Glutamatergic neuron (in vitro differentiated cells): ENCODE measurements around the gene KRT15. TPM values are rescaled to one million over a fixed set of nuclear protein-coding genes. Genes with fewer than 3 reads are reported as not detected.
A peak's percentile ranks its signal among the peaks of the same experiment; 100 is the strongest.

ENCODE experiments used
- DNase-seq: peaks from one replicate; pipeline ENCODE4 v3.0.0; 2022
- H3K27ac Mint-ChIP-seq: one replicate; pipeline ENCODE4 v1.8.0; 2020; ENCODE audit warnings: mild to moderate bottlenecking, mixed read lengths, inconsistent platforms; ENCODE audit not compliant: unreplicated experiment
- H3K27me3 Mint-ChIP-seq: one replicate; pipeline ENCODE4 v1.8.0; 2020; ENCODE audit warnings: mild to moderate bottlenecking, moderate library complexity, mixed read lengths, inconsistent platforms; ENCODE audit not compliant: unreplicated experiment
- H3K36me3 Mint-ChIP-seq: one replicate; pipeline ENCODE4 v1.8.0; 2020; ENCODE audit warnings: mild to moderate bottlenecking, mixed read lengths, inconsistent platforms; ENCODE audit not compliant: unreplicated experiment
- H3K4me1 Mint-ChIP-seq: one replicate; pipeline ENCODE4 v1.8.0; 2020; ENCODE audit warnings: mild to moderate bottlenecking, low read depth, mixed read lengths, inconsistent platforms; ENCODE audit not compliant: unreplicated experiment
- H3K4me3 Mint-ChIP-seq: one replicate; pipeline ENCODE4 v1.8.0; 2020; ENCODE audit warnings: mild to moderate bottlenecking, mixed read lengths, inconsistent platforms; ENCODE audit not compliant: unreplicated experiment
- H3K9me3 Mint-ChIP-seq: one replicate; pipeline ENCODE4 v1.8.0; 2020; ENCODE audit warnings: mild to moderate bottlenecking, moderate library complexity, mixed read lengths, inconsistent platforms; ENCODE audit not compliant: unreplicated experiment
- CTCF ChIP-seq: fragments of 200-600 bp; sonication (generic); IDR thresholded peaks from one replicate; pipeline ENCODE4 v1.5.0; 2021; ENCODE audit not compliant: partially characterized antibody, unreplicated experiment
- total RNA-seq: library from RNA; stranded (reverse); fragmentation: NEBNext Ultra II Directional; extraction: Animal tissue kit (Norgen Biotek cat#: 25700); gene quantifications from one replicate; pipeline ENCODE4 v1.2.1, GENCODE V29; 2021; ENCODE audit not compliant: unreplicated experiment

The KRT15 gene
- total RNA-seq, 1 donor from 2014 or later = not detected

GRCh38 chr17:41535764-41536481 is 17.2 kb upstream of the KRT15 start:
- Mint-ChIP-seq H3K27ac (no peak overlapping the region), H3K9me3 (peaks cover 6% of the 10 kb centered on the region), H3K4me3 (peak overlapping the region; percentile 43), H3K4me1 (peaks cover 6% of the 10 kb centered on the region), H3K36me3 (no peaks in the 10 kb centered on the region), H3K27me3 (peaks cover 5% of the 10 kb centered on the region)
- DNase-seq = no peak
- TF ChIP-seq CTCF = no peak

- no peak overlapping the region for H3K4me3 Mint-ChIP-seq
- TF ChIP-seq CTCF = no peak
- H3K9me3 Mint-ChIP-seq = peaks cover 6% of the 10 kb centered on the region
- no peak overlapping the region for H3K27ac Mint-ChIP-seq
- H3K4me1 Mint-ChIP-seq = peaks cover 6% of the 10 kb centered on the region
- peaks cover 5% of the 10 kb centered on the region for H3K27me3 Mint-ChIP-seq
- DNase-seq = no peak
- H3K36me3 Mint-ChIP-seq = no peaks in the 10 kb centered on the region
Measured at GRCh38 chr17:41534899-41535546, 16.3 kb upstream of the KRT15 start.

GRCh38 chr17:41533613-41534012 is 14.9 kb upstream of the KRT15 start:
- no peak for TF ChIP-seq CTCF
- H3K27ac Mint-ChIP-seq = no peak overlapping the region
- no peak for DNase-seq
- peaks cover 6% of the 10 kb centered on the region for H3K4me1 Mint-ChIP-seq
- no peaks in the 10 kb centered on the region for H3K36me3 Mint-ChIP-seq
- peaks cover 8% of the 10 kb centered on the region for H3K9me3 Mint-ChIP-seq
- H3K27me3 Mint-ChIP-seq = peaks cover 12% of the 10 kb centered on the region
- no peak overlapping the region for H3K4me3 Mint-ChIP-seq

- Mint-ChIP-seq H3K9me3 (peaks cover 9% of the 10 kb centered on the region), H3K36me3 (no peaks in the 10 kb centered on the region), H3K4me3 (no peak overlapping the region), H3K4me1 (peaks cover 6% of the 10 kb centered on the region), H3K27me3 (peaks cover 15% of the 10 kb centered on the region), H3K27ac (no peak overlapping the region)
- TF ChIP-seq CTCF = no peak
- DNase-seq = no peak
Measured at GRCh38 chr17:41532947-41533570, 14.4 kb upstream of the KRT15 start.

- Mint-ChIP-seq H3K4me3 (no peak overlapping the region), H3K27ac (no peak overlapping the region), H3K4me1 (peaks cover 6% of the 10 kb centered on the region), H3K27me3 (peaks cover 14% of the 10 kb centered on the region), H3K36me3 (no peaks in the 10 kb centered on the region), H3K9me3 (peaks cover 9% of the 10 kb centered on the region)
- no peak for TF ChIP-seq CTCF
- no peak for DNase-seq
Measured at GRCh38 chr17:41531993-41532392, 13.3 kb upstream of the KRT15 start.
